Fibroblast of skin of right quadriceps (primary cell): ENCODE data around the gene EML1.

Source experiments
- DNase-seq: peaks from one replicate; pipeline ENCODE4 v3.0.0-alpha.2; 2013

The EML1 gene

GRCh38 chr14:99781853-99782610, 11.2 kb upstream of the EML1 start:
- no peak for DNase-seq

GRCh38 chr14:99784508-99784907, 8.7 kb upstream of the EML1 start:
- DNase-seq: no peak

- no peak for DNase-seq
Observed at GRCh38 chr14:99785426-99785825, 7.8 kb upstream of the EML1 start.

GRCh38 chr14:99786511-99786989, 6.7 kb upstream of the EML1 start:
- no peak for DNase-seq

- DNase-seq: no peak
Observed at GRCh38 chr14:99788713-99789112, 4.5 kb upstream of the EML1 start.

GRCh38 chr14:99789581-99789980, 3.6 kb upstream of the EML1 start:
- DNase-seq: no peak

- no peak for DNase-seq
Observed at GRCh38 chr14:99790201-99790977, 2.8 kb upstream of the EML1 start.

- no peak for DNase-seq
Observed at GRCh38 chr14:99790978-99791376, 2.2 kb upstream of the EML1 start.

GRCh38 chr14:99791476-99792209, 1.6 kb upstream of the EML1 start:
- no peak for DNase-seq

GRCh38 chr14:99792210-99792535, 1.0 kb upstream of the EML1 start:
- DNase-seq: no peak

GRCh38 chr14:99792551-99793212, 531 bp upstream of the EML1 start:
- DNase-seq: peak; percentile 18

GRCh38 chr14:99794151-99794780, 1.1 kb downstream of the EML1 start:
- no peak for DNase-seq

- no peak for DNase-seq
Observed at GRCh38 chr14:99795046-99795445, 1.8 kb downstream of the EML1 start.

- DNase-seq: no peak
Observed at GRCh38 chr14:99797231-99797630, 4.0 kb downstream of the EML1 start.

- no peak for DNase-seq
Observed at GRCh38 chr14:99800781-99801180, 7.6 kb downstream of the EML1 start.

GRCh38 chr14:99802301-99803105, 9.3 kb downstream of the EML1 start:
- no peak for DNase-seq

GRCh38 chr14:99803106-99803775, 10.0 kb downstream of the EML1 start:
- no peak for DNase-seq

GRCh38 chr14:99803803-99804202, 10.6 kb downstream of the EML1 start:
- no peak for DNase-seq

- DNase-seq: no peak
Observed at GRCh38 chr14:99805757-99806439, 12.7 kb downstream of the EML1 start.

- DNase-seq: no peak
Observed at GRCh38 chr14:99806836-99807235, 13.6 kb downstream of the EML1 start.
